ENCODE data around the gene CTNNB1. TPM values are rescaled to one million over a fixed set of nuclear protein-coding genes. Genes with fewer than 3 reads are reported as not detected.

Gene CTNNB1
- total RNA-seq, 3 donors from 2014 or later: 419 to 687 (median 617) TPM

DNA sequence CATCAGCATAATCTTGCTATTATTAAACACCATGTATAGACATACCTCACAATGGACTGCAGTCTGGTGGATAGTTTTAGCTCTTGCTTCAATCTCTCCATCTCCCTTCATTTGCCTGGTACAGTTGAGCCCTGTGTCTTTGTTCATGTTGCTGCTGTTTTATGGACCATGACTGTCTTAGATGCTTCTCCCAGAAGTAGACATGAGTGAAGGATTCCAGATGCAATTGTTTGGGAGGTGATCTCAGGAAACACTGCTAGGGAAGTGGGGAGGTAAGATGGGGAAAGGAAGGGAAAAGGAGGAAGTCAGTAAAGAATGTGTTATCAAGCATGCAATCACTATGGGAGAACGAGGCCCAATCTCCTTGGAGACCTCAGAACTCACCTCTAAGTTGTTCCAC lies 36.3 kb upstream of the CTNNB1 start:
- no peak for TF ChIP-seq POLR2A (IDR thresholded peaks at IDR 0.05)
- TF ChIP-seq, protein P1, sequence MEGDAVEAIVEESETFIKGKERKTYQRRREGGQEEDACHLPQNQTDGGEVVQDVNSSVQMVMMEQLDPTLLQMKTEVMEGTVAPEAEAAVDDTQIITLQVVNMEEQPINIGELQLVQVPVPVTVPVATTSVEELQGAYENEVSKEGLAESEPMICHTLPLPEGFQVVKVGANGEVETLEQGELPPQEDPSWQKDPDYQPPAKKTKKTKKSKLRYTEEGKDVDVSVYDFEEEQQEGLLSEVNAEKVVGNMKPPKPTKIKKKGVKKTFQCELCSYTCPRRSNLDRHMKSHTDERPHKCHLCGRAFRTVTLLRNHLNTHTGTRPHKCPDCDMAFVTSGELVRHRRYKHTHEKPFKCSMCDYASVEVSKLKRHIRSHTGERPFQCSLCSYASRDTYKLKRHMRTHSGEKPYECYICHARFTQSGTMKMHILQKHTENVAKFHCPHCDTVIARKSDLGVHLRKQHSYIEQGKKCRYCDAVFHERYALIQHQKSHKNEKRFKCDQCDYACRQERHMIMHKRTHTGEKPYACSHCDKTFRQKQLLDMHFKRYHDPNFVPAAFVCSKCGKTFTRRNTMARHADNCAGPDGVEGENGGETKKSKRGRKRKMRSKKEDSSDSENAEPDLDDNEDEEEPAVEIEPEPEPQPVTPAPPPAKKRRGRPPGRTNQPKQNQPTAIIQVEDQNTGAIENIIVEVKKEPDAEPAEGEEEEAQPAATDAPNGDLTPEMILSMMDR (IDR thresholded peaks at IDR 0.05): no peak
- no peak for TF ChIP-seq POLR2AphosphoS5 (IDR thresholded peaks at IDR 0.05)
- Histone ChIP-seq H3K9me3 (no peaks in the 10 kb centered on the region), H3K36me3 (no peaks in the 10 kb centered on the region), H3K27me3 (no peaks in the 10 kb centered on the region), H3K27ac (no peak overlapping the region), H3K4me1 (no peaks in the 10 kb centered on the region), H3K4me3 (no peak overlapping the region)
- no peak for DNase-seq (ENCODE audit: low spot score in 2 of 2)
- intact Hi-C loops (cut with DNase I; ENCODE audit: low total_unique reads): no loop called here

DNA sequence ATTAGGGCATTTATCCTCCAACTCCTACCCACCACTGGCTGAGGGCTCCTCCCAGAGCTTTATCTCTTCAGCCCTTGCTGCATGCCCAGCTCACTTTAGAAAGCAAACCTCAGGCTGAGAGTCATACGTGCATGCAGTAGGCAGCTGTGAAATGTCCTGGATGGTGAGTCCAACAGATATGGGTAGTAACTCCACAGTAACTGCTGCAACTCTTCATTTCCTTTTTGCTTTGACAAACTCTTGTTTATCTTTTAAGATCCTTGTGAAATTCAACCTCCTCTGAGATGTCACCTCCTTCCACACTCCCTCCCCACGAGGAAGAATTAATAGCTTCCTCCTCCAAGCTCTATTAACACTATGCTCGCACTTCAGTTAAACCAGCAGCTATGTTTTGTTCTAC lies 35.9 kb upstream of the CTNNB1 start:
- no peak for DNase-seq (ENCODE audit: low spot score in 2 of 2)
- intact Hi-C loops (cut with DNase I; ENCODE audit: low total_unique reads): no loop called here
- Histone ChIP-seq H3K27me3 (no peaks in the 10 kb centered on the region), H3K4me3 (no peak overlapping the region), H3K36me3 (no peaks in the 10 kb centered on the region), H3K27ac (no peak overlapping the region), H3K9me3 (no peaks in the 10 kb centered on the region), H3K4me1 (no peaks in the 10 kb centered on the region)
- TF ChIP-seq, protein P1 (IDR thresholded peaks at IDR 0.05): no peak
- no peak for TF ChIP-seq POLR2AphosphoS5 (IDR thresholded peaks at IDR 0.05)
- no peak for TF ChIP-seq POLR2A (IDR thresholded peaks at IDR 0.05)

DNA sequence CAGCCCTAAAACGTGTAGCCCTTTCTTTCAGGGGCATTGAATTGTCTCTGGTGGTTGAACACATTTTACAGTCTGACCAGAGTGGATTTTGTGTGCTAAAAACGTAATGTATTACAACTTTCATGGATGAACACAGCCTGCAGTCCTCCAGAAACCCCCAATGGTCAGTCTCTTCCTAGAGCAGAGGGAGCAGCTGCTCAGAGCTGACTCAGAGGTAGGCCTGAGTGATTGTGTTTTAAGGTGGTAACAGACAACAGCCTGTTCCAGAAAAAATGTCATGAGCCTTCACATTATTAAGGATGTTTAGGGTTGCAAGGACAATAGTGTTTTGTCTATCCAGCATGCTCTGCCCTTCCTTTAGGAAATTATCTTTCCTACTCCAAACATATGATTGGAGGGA lies 34.5 kb upstream of the CTNNB1 start:
- Histone ChIP-seq H3K4me1 (no peaks in the 10 kb centered on the region), H3K36me3 (no peaks in the 10 kb centered on the region), H3K27ac (no peak overlapping the region), H3K27me3 (no peaks in the 10 kb centered on the region), H3K9me3 (no peaks in the 10 kb centered on the region), H3K4me3 (no peak overlapping the region)
- DNase-seq (ENCODE audit: low spot score in 2 of 2): no peak
- intact Hi-C loops (cut with DNase I; ENCODE audit: low total_unique reads): no loop called here
- TF ChIP-seq, protein P1 (IDR thresholded peaks at IDR 0.05): no peak
- no peak for TF ChIP-seq POLR2AphosphoS5 (IDR thresholded peaks at IDR 0.05)
- TF ChIP-seq POLR2A (IDR thresholded peaks at IDR 0.05): no peak

DNA sequence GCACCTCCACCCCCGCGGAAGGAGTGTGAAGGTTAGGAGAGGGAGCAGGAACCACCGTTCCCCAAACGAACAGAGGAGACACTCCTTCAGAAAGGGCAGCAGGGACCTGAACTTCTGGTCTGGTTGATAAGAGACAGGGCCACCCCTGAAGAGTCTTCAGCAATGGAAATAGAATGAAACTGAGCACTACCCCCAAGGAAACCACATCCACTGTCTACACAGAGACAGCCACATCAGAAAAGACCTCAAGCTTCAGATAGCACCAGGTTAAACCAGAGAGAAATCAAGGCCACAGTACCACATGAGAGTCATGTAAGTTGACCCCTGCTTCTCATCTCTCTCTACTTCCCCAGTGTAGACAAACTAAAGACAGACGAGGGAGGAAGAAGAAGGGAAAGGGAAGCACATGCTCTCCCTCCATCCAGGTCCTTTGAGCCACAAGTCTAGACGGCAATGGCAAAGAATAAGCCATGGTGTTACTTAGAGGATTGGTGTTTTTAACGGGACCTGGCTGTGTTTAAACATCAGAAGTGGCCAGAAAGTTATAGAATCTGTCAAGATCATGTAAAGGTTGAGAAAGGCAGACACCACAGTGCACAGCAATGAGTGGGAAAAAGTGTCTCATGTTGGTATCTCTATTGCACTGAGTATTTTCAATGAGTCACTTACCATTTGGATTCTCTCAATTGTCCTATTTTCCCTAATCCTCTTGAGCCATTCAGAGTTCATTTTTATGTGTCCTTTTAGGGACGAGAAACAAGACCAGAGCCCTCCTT lies 31.4 kb upstream of the CTNNB1 start:
- no peak overlapping the region for H3K27ac ChIP-seq
- no peak for DNase-seq (ENCODE audit: low spot score in 2 of 2)
- no peaks in the 10 kb centered on the region for H3K27me3 ChIP-seq
- H3K36me3 ChIP-seq: no peaks in the 10 kb centered on the region
- intact Hi-C loops (cut with DNase I; ENCODE audit: low total_unique reads): no loop called here
- TF ChIP-seq, protein P1 (IDR thresholded peaks at IDR 0.05): no peak
- no peak for TF ChIP-seq POLR2AphosphoS5 (IDR thresholded peaks at IDR 0.05)
- TF ChIP-seq POLR2A (IDR thresholded peaks at IDR 0.05): no peak
- no peak overlapping the region for H3K4me3 ChIP-seq
- no peaks in the 10 kb centered on the region for H3K4me1 ChIP-seq
- H3K9me3 ChIP-seq: no peaks in the 10 kb centered on the region

DNA sequence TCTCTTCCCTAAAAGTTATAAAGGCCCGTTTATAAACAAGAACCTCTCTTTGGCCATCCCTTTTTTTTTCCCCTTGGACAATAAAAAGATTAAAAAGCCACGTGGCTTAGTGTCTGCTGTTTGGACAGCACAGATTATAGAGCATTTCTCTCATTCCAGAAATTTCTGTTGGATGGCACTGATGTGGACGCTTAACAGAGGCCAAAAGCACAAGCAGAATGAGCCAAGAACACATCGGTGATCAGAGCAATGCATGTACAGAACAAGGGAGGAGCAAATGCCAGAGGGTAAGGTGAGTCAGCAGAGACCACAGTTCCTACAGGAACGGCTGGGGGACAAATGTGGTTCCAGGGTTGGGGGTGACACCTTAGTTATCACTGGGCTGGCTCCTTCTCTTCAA lies 30.3 kb upstream of the CTNNB1 start:
- no peak for TF ChIP-seq POLR2AphosphoS5 (IDR thresholded peaks at IDR 0.05)
- Histone ChIP-seq H3K4me3 (no peak overlapping the region), H3K36me3 (no peaks in the 10 kb centered on the region), H3K9me3 (no peaks in the 10 kb centered on the region), H3K4me1 (no peaks in the 10 kb centered on the region), H3K27ac (no peak overlapping the region), H3K27me3 (no peaks in the 10 kb centered on the region)
- DNase-seq (ENCODE audit: low spot score in 2 of 2): no peak
- intact Hi-C loops (cut with DNase I; ENCODE audit: low total_unique reads): no loop called here

Measured in breast epithelium (tissue), 4 donors.